GM12875 (cell line): Measurements from ENCODE around the gene MUCL1.

ENCODE experiments used
- H3K4me3 ChIP-seq: one replicate; pipeline ENCODE4 v1.5.1; 2011; ENCODE audit warnings: low read depth, low read length, control low read depth
- CTCF ChIP-seq: IDR thresholded peaks from 2 replicates; pipeline ENCODE4 v1.5.1; 2011; ENCODE audit warnings: low read depth, mild to moderate bottlenecking, control low read depth, inconsistent platforms, low read length, moderate library complexity, borderline replicate concordance; ENCODE audit not compliant: insufficient read depth

Gene MUCL1

GRCh38 chr12:54891717-54892478 is 37.6 kb downstream of the MUCL1 start:
- no peak for TF ChIP-seq CTCF
- H3K4me3 ChIP-seq = no peak overlapping the region
